IPS-18a (cell line): Measurements from ENCODE around the gene ST14.

Experiments used
- H3K27ac ChIP-seq: one replicate; pipeline ENCODE4 v1.5.1; 2013; ENCODE audit warnings: low read length
- H3K27me3 ChIP-seq: one replicate; pipeline ENCODE4 v1.6.1; 2013; ENCODE audit warnings: mild to moderate bottlenecking, low read length; ENCODE audit not compliant: control insufficient read depth, insufficient read depth
- H3K36me3 ChIP-seq: one replicate; pipeline ENCODE4 v1.6.1; 2013; ENCODE audit warnings: low read depth, low read length; ENCODE audit not compliant: control insufficient read depth
- H3K4me1 ChIP-seq: one replicate; pipeline ENCODE4 v1.6.1; 2013; ENCODE audit warnings: low read depth, low read length; ENCODE audit not compliant: control insufficient read depth
- H3K4me3 ChIP-seq: one replicate; pipeline ENCODE4 v1.5.1; 2013; ENCODE audit warnings: low read length
- H3K9ac ChIP-seq: one replicate; pipeline ENCODE4 v1.6.1; 2013; ENCODE audit warnings: mild to moderate bottlenecking, low read length, moderate library complexity
- H3K9me3 ChIP-seq: one replicate; pipeline ENCODE4 v1.6.1; 2013; ENCODE audit warnings: low read depth, low read length; ENCODE audit not compliant: control insufficient read depth

The ST14 gene

GRCh38 chr11:130159657-130160497, at the start of gene ST14:
TSS of gene ST14 (plus strand) at chr11:130159782. CDS start at chr11:130159980, 198 bp downstream.
- Histone ChIP-seq H3K27ac (no peak within 1 kb of the TSS), H3K4me3 (peak within 1 kb of the TSS; percentile 65), H3K9ac (peak within 1 kb of the TSS; percentile 16), H3K27me3 (peaks cover 47% of the 10 kb centered on the region), H3K36me3 (no peaks in the 10 kb centered on the region), H3K4me1 (peaks cover 10% of the 10 kb centered on the region), H3K9me3 (no peaks in the 10 kb centered on the region)

- Histone ChIP-seq H3K27me3 (no peaks in the 10 kb centered on the region), H3K4me1 (no peaks in the 10 kb centered on the region), H3K9ac (no peak overlapping the region), H3K9me3 (no peaks in the 10 kb centered on the region), H3K27ac (no peak overlapping the region), H3K36me3 (peaks cover 36% of the 10 kb centered on the region), H3K4me3 (no peak overlapping the region)
These were observed 49.1 kb upstream of the ST14 start for GRCh38 chr11:130110339-130111108.

- H3K4me3 ChIP-seq = no peak overlapping the region
- H3K4me1 ChIP-seq = no peaks in the 10 kb centered on the region
- H3K27me3 ChIP-seq = no peaks in the 10 kb centered on the region
- no peak overlapping the region for H3K9ac ChIP-seq
- H3K36me3 ChIP-seq = peaks cover 36% of the 10 kb centered on the region
- H3K9me3 ChIP-seq = no peaks in the 10 kb centered on the region
- no peak overlapping the region for H3K27ac ChIP-seq
These were observed 47.3 kb upstream of the ST14 start for GRCh38 chr11:130112071-130112830.

- no peaks in the 10 kb centered on the region for H3K27me3 ChIP-seq
- no peaks in the 10 kb centered on the region for H3K9me3 ChIP-seq
- H3K4me1 ChIP-seq = no peaks in the 10 kb centered on the region
- peaks cover 36% of the 10 kb centered on the region for H3K36me3 ChIP-seq
- no peak overlapping the region for H3K4me3 ChIP-seq
- no peak overlapping the region for H3K9ac ChIP-seq
- H3K27ac ChIP-seq = no peak overlapping the region
These were observed 45.3 kb upstream of the ST14 start for GRCh38 chr11:130114281-130114680.

- no peaks in the 10 kb centered on the region for H3K9me3 ChIP-seq
- no peak overlapping the region for H3K4me3 ChIP-seq
- H3K9ac ChIP-seq = no peak overlapping the region
- peaks cover 35% of the 10 kb centered on the region for H3K36me3 ChIP-seq
- no peak overlapping the region for H3K27ac ChIP-seq
- no peaks in the 10 kb centered on the region for H3K4me1 ChIP-seq
- no peaks in the 10 kb centered on the region for H3K27me3 ChIP-seq
These were observed 44.9 kb upstream of the ST14 start for GRCh38 chr11:130114726-130115125.

- H3K4me1 ChIP-seq = no peaks in the 10 kb centered on the region
- H3K9me3 ChIP-seq = no peaks in the 10 kb centered on the region
- H3K27ac ChIP-seq = no peak overlapping the region
- no peak overlapping the region for H3K9ac ChIP-seq
- no peak overlapping the region for H3K4me3 ChIP-seq
- H3K27me3 ChIP-seq = no peaks in the 10 kb centered on the region
- H3K36me3 ChIP-seq = peaks cover 32% of the 10 kb centered on the region
These were observed 44.4 kb upstream of the ST14 start for GRCh38 chr11:130115218-130115617.

- H3K4me1 ChIP-seq = no peaks in the 10 kb centered on the region
- no peak overlapping the region for H3K9ac ChIP-seq
- no peak overlapping the region for H3K27ac ChIP-seq
- H3K4me3 ChIP-seq = no peak overlapping the region
- peaks cover 26% of the 10 kb centered on the region for H3K36me3 ChIP-seq
- no peaks in the 10 kb centered on the region for H3K27me3 ChIP-seq
- H3K9me3 ChIP-seq = no peaks in the 10 kb centered on the region
These were observed 41.4 kb upstream of the ST14 start for GRCh38 chr11:130118165-130118564.

- no peaks in the 10 kb centered on the region for H3K4me1 ChIP-seq
- no peaks in the 10 kb centered on the region for H3K27me3 ChIP-seq
- no peak overlapping the region for H3K27ac ChIP-seq
- H3K9me3 ChIP-seq = no peaks in the 10 kb centered on the region
- H3K36me3 ChIP-seq = peaks cover 29% of the 10 kb centered on the region
- H3K4me3 ChIP-seq = no peak overlapping the region
- no peak overlapping the region for H3K9ac ChIP-seq
These were observed 40.8 kb upstream of the ST14 start for GRCh38 chr11:130118636-130119387.

- Histone ChIP-seq H3K4me1 (no peaks in the 10 kb centered on the region), H3K9ac (no peak overlapping the region), H3K9me3 (no peaks in the 10 kb centered on the region), H3K27ac (no peak overlapping the region), H3K36me3 (peaks cover 40% of the 10 kb centered on the region), H3K27me3 (no peaks in the 10 kb centered on the region), H3K4me3 (no peak overlapping the region)
These were observed 39.5 kb upstream of the ST14 start for GRCh38 chr11:130120045-130120444.

- Histone ChIP-seq H3K27ac (no peak overlapping the region), H3K27me3 (no peaks in the 10 kb centered on the region), H3K4me1 (no peaks in the 10 kb centered on the region), H3K9ac (no peak overlapping the region), H3K36me3 (peaks cover 48% of the 10 kb centered on the region), H3K9me3 (no peaks in the 10 kb centered on the region), H3K4me3 (no peak overlapping the region)
These were observed 38.1 kb upstream of the ST14 start for GRCh38 chr11:130121445-130121978.
